ENCODE data around the gene ALDH5A1.

- no peak for TF ChIP-seq GATA2 (IDR thresholded peaks at IDR 0.05; ENCODE audit: low read depth, low read length)
- TF ChIP-seq GATA3 (IDR thresholded peaks at IDR 0.05; ENCODE audit: low read depth, low read length), result no peak
Observed at GRCh38 chr6:24522228-24523176, 27.7 kb downstream of the ALDH5A1 start.

Data from SH-SY5Y (cell line).